ENCODE results near the gene SH3BP1.

GRCh38 chr22:37609240-37610152, 30.0 kb upstream of the SH3BP1 start:
- TF ChIP-seq CTCF (IDR thresholded peaks at IDR 0.05): no peak
- TF ChIP-seq EZH2 (IDR thresholded peaks at IDR 0.05): no peak
- TF ChIP-seq EZH2phosphoT487 (IDR thresholded peaks at IDR 0.05): no peak
